WTC11 (cell line): ENCODE results near the gene EEA1.

ENCODE experiments used
- ATF3 ChIP-seq: sonication (generic); formaldehyde crosslinking; conservative IDR thresholded peaks from 2 replicates; pipeline ENCODE4 v1.8.1; 2022; ENCODE audit warnings: mild to moderate bottlenecking, missing genetic modification reagents
- CREB1 ChIP-seq: sonication (generic); formaldehyde crosslinking; IDR thresholded peaks from 2 replicates; pipeline ENCODE4 v1.8.0; 2023; ENCODE audit warnings: mild to moderate bottlenecking, missing genetic modification reagents
- CTCF ChIP-seq: fragments of 200-600 bp; IDR thresholded peaks from 2 replicates; pipeline ENCODE4 v1.8.0; 2022; ENCODE audit warnings: antibody characterized with exemption
- E2F1 ChIP-seq: sonication (generic); formaldehyde crosslinking; IDR thresholded peaks from 2 replicates; pipeline ENCODE4 v1.8.0; 2022; ENCODE audit warnings: mild to moderate bottlenecking, missing genetic modification reagents
- ELF4 ChIP-seq: sonication (generic); formaldehyde crosslinking; IDR thresholded peaks from 2 replicates; pipeline ENCODE4 v1.8.1; 2022; ENCODE audit warnings: low read depth, mild to moderate bottlenecking, moderate library complexity, missing genetic modification reagents
- ESRRA ChIP-seq: sonication (generic); formaldehyde crosslinking; IDR thresholded peaks from 2 replicates; pipeline ENCODE4 v1.8.1; 2022; ENCODE audit warnings: mild to moderate bottlenecking, missing genetic modification reagents, borderline replicate concordance
- FOXP1 ChIP-seq: sonication (generic); formaldehyde crosslinking; IDR thresholded peaks from 2 replicates; pipeline ENCODE4 v1.8.0; 2022; ENCODE audit warnings: missing genetic modification reagents, mild to moderate bottlenecking, moderate library complexity, borderline replicate concordance
- HMGA2 ChIP-seq: fragments of 250-450 bp; sonication (Bioruptor Pico); IDR thresholded peaks from 2 replicates; pipeline ENCODE4 v1.4.0; 2021; ENCODE audit warnings: mild to moderate bottlenecking, moderate library complexity
- MAX ChIP-seq: sonication (generic); formaldehyde crosslinking; IDR thresholded peaks from 2 replicates; pipeline ENCODE4 v1.8.0; 2022; ENCODE audit warnings: mild to moderate bottlenecking, missing genetic modification reagents
- MLX ChIP-seq: sonication (generic); formaldehyde crosslinking; IDR thresholded peaks from 2 replicates; pipeline ENCODE4 v1.8.1; 2023; ENCODE audit warnings: mild to moderate bottlenecking, missing genetic modification reagents, moderate library complexity
- MXD4 ChIP-seq: fragments of 250-450 bp; sonication (Bioruptor Pico); IDR thresholded peaks from 2 replicates; pipeline ENCODE4 v1.8.0; 2021; ENCODE audit warnings: mild to moderate bottlenecking, moderate library complexity, borderline replicate concordance
- NFE2L1 ChIP-seq: sonication (generic); formaldehyde crosslinking; IDR thresholded peaks from 2 replicates; pipeline ENCODE4 v1.8.1; 2023; ENCODE audit warnings: missing genetic modification reagents
- NFYB ChIP-seq: sonication (generic); formaldehyde crosslinking; conservative IDR thresholded peaks from 2 replicates; pipeline ENCODE4 v1.8.0; 2022; ENCODE audit warnings: low read depth, missing genetic modification reagents

GRCh38 chr12:92848740-92849139 is 80.4 kb downstream of the EEA1 start:
- TF ChIP-seq ATF3 (no peak), NFYB (no peak), ESRRA (CRISPR knock-in tag) (no peak), CTCF (no peak), MXD4 (no peak), E2F1 (no peak), NFE2L1 (no peak), HMGA2 (CRISPR knock-in tag) (no peak), CREB1 (CRISPR knock-in tag) (no peak), MAX (CRISPR knock-in tag) (no peak), FOXP1 (CRISPR knock-in tag) (no peak), MLX (no peak), ELF4 (CRISPR knock-in tag) (no peak)
